HUES64 (cell line): Measurements from ENCODE around the gene SPDEF.

ENCODE experiments used
- H3K27ac ChIP-seq: 2 replicates; pipeline ENCODE4 v1.7.0; 2013; ENCODE audit warnings: low read depth, low read length, inconsistent platforms
- H3K27me3 ChIP-seq: 2 replicates; pipeline ENCODE4 v1.6.1; 2013; ENCODE audit warnings: mild to moderate bottlenecking, low read length; ENCODE audit not compliant: insufficient read depth
- H3K36me3 ChIP-seq: 2 replicates; pipeline ENCODE4 v1.6.1; 2013; ENCODE audit warnings: mild to moderate bottlenecking, low read length; ENCODE audit not compliant: insufficient read depth
- H3K4me1 ChIP-seq: 2 replicates; pipeline ENCODE4 v1.6.1; 2013; ENCODE audit warnings: mild to moderate bottlenecking, low read length, moderate library complexity; ENCODE audit not compliant: insufficient read depth
- H3K4me3 ChIP-seq: 2 replicates; pipeline ENCODE4 v1.5.1; 2013; ENCODE audit warnings: mild to moderate bottlenecking, low read length, moderate library complexity
- H3K9ac ChIP-seq: 2 replicates; pipeline ENCODE4 v1.6.1; 2013; ENCODE audit warnings: mild to moderate bottlenecking, low read depth, low read length
- H3K9me3 ChIP-seq: 2 replicates; pipeline ENCODE4 v1.6.1; 2013; ENCODE audit warnings: low read depth, low read length; ENCODE audit not compliant: insufficient read depth
- WGBS: fragments of 150-250, 120-280 bp; methylation state at CpG from one replicate; pipeline ENCODE4 v1.1.7; 2013; ENCODE audit warnings: missing lambda C conversion rate; 5-methylcytosine and 5-hydroxymethylcytosine counted together

The SPDEF gene

DNA sequence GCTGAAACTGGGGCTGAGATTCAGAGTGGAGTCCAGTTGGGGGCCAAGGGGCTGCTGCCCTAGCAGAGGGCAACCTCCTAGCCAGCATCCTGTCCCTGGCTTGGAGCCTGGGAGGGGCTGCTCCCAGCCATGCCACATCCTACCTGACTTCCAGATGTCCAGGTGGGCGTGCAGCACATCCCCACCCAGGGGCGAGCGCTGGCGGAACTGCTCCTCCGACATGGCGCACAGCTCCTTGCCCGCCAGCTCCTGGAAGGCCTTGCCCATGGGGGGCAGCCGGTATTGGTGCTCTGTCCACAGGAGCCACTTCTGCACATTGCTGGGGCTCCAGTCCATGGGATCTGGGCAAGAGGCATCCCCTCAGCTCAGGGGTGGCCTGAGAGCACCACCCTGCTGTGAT, 15.3 kb downstream of the SPDEF start:
- no peaks in the 10 kb centered on the region for H3K9me3 ChIP-seq
- H3K27me3 ChIP-seq = no peaks in the 10 kb centered on the region
- no peaks in the 10 kb centered on the region for H3K36me3 ChIP-seq
- H3K4me1 ChIP-seq = no peaks in the 10 kb centered on the region
- H3K9ac ChIP-seq = no peak overlapping the region
- 97% methylated on average over 8 of the region's 8 CpGs for WGBS
- no peak overlapping the region for H3K27ac ChIP-seq
- H3K4me3 ChIP-seq = no peak overlapping the region

DNA sequence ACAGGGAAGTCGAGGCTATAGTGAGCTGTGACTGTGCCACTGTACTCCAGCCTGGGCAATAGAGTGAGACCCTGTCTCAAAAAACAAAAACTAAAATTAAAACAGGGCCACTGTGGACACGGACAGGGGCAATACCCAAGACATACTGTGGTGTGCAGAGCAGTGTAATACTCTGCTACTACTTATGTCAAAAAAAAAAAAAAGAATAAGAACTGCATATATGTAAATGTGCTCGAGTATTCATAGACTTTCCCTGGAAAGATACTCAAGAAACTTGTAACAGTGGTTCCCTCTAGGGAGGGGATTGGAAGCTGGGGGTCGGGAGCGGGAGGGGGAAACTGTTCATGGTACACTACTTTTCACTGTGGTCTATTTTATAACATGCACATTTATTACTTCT, 15.9 kb downstream of the SPDEF start:
- no peaks in the 10 kb centered on the region for H3K36me3 ChIP-seq
- no peak overlapping the region for H3K4me3 ChIP-seq
- WGBS = 87% methylated on average over 3 of the region's 5 CpGs
- no peak overlapping the region for H3K9ac ChIP-seq
- H3K4me1 ChIP-seq = no peaks in the 10 kb centered on the region
- no peak overlapping the region for H3K27ac ChIP-seq
- H3K9me3 ChIP-seq = no peaks in the 10 kb centered on the region
- no peaks in the 10 kb centered on the region for H3K27me3 ChIP-seq

DNA sequence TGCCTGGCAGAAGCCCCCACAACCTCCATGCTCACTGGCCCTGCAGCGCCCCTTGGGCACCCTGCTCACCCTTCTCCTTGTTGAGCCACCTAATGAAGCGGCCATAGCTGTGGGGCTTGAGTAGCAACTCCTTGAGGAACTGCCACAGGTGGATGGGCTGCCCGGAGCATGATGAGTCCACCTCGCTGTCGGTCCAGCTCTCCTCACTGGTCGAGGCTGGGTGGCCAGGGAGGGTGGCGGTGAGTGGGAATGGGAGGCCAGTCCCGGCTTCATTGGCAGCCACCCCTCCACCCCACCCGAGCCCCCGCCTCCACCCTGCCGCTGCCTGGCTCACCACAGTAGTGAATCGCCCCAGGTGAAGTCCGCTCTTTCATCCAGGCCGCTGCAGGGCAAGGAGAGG, 16.9 kb downstream of the SPDEF start:
- Histone ChIP-seq H3K4me1 (no peaks in the 10 kb centered on the region), H3K9ac (no peak overlapping the region), H3K4me3 (no peak overlapping the region), H3K9me3 (no peaks in the 10 kb centered on the region), H3K36me3 (no peaks in the 10 kb centered on the region), H3K27me3 (no peaks in the 10 kb centered on the region), H3K27ac (no peak overlapping the region)
- WGBS = 86% methylated on average over 11 of the region's 14 CpGs

DNA sequence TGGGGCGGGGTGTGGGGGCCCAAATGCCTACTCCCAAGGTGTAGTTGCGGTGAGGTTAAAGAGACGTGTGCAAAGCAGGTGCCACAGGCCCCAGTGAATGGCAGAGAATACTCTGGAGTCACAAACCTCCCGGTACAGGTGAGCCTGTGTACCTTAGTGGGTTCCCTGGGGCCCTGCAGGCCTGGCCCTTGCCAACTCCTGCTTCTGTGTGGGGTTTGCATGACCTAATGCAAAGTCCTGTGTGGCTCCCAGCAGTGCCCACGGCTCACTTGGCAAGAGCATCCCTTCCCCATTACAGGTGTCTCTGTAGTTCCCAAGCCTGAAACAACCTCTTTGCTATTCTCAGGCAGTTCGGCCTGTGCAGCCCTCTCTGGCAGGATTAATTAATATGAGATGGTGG, 17.5 kb downstream of the SPDEF start:
- Histone ChIP-seq H3K4me3 (no peak overlapping the region), H3K9ac (no peak overlapping the region), H3K27me3 (no peaks in the 10 kb centered on the region), H3K27ac (no peak overlapping the region), H3K36me3 (no peaks in the 10 kb centered on the region), H3K9me3 (no peaks in the 10 kb centered on the region), H3K4me1 (no peaks in the 10 kb centered on the region)
- WGBS = 90% methylated on average over 6 of the region's 6 CpGs

DNA sequence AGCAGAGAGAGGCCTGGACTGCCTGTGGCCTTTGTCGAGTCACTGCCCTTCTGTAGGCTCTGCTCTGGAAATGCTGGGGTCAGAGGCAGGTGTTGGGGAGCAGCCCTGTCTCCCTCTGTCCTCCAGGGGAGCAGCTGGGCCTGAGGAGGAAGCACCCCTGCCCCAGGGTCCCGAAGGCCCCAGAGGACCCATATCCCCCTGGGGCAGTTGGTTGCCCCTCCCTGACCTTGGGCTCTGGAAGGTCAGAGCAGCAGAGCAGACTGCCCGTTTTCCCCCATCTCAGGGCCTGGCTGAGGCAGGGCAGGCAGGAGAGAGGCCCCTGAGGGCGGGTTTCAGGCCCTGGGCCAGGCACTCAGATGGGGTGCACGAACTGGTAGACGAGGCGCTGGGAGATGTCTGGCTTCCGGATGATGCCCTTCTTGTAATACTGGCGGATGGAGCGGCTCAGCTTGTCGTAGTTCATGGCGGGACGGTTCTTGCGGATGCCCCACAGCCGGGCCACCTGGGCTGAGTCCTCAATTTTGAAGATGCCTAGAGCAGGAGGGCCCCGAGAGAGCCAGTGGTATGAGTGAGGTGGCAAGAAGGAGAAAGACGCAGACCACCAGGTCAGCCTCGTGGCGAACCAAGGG, 18.1 kb downstream of the SPDEF start:
- H3K36me3 ChIP-seq = no peaks in the 10 kb centered on the region
- WGBS = 92% methylated on average over 19 of the region's 19 CpGs
- H3K9ac ChIP-seq = no peak overlapping the region
- no peak overlapping the region for H3K4me3 ChIP-seq
- H3K27me3 ChIP-seq = no peaks in the 10 kb centered on the region
- no peaks in the 10 kb centered on the region for H3K4me1 ChIP-seq
- no peaks in the 10 kb centered on the region for H3K9me3 ChIP-seq
- no peak overlapping the region for H3K27ac ChIP-seq

DNA sequence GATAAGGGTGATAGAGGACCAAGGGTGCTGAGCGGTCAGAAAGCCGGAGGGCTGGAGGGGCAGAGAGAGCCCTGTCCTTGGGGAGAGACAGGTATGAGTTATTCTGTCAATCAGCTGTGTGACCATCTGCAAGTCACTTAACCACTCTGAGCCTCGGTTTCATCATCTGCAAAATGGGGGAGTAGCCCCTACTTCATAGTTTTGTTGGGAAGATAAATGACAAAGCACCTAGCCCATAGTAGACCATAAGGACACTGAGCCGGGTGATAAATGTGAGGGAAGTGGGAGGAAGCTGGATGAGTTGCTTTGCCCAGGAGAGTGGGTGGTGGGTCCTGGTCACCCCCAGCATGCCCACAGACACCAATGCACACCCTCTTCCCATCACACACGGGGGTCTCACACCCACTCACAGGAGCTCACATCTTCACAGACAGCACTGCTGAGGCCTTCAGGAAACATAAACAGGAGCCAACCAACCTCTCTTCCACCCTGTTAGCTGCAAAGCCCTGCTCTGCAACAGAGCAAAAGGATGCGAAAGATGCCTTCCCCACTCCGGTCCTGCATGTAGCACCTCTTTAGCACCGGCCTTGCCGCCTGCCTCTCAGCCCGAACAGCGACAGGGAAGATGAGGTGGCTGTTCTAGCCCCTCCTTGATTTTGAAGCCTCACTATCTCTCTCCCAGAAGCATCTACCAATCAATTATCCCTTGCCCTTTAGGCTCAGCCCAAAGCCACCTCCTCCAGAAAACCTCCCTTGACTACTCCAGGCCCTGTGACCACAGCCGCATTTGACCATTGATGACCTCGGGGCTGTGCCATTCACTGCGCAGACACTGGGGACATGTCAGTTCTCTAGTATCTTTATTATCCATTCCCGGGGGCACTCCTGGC, 18.9 kb downstream of the SPDEF start:
- 89% methylated on average over 15 of the region's 15 CpGs for WGBS
- no peaks in the 10 kb centered on the region for H3K4me1 ChIP-seq
- H3K36me3 ChIP-seq = no peaks in the 10 kb centered on the region
- no peaks in the 10 kb centered on the region for H3K27me3 ChIP-seq
- H3K4me3 ChIP-seq = no peak overlapping the region
- H3K9me3 ChIP-seq = no peaks in the 10 kb centered on the region
- no peak overlapping the region for H3K9ac ChIP-seq
- H3K27ac ChIP-seq = no peak overlapping the region

DNA sequence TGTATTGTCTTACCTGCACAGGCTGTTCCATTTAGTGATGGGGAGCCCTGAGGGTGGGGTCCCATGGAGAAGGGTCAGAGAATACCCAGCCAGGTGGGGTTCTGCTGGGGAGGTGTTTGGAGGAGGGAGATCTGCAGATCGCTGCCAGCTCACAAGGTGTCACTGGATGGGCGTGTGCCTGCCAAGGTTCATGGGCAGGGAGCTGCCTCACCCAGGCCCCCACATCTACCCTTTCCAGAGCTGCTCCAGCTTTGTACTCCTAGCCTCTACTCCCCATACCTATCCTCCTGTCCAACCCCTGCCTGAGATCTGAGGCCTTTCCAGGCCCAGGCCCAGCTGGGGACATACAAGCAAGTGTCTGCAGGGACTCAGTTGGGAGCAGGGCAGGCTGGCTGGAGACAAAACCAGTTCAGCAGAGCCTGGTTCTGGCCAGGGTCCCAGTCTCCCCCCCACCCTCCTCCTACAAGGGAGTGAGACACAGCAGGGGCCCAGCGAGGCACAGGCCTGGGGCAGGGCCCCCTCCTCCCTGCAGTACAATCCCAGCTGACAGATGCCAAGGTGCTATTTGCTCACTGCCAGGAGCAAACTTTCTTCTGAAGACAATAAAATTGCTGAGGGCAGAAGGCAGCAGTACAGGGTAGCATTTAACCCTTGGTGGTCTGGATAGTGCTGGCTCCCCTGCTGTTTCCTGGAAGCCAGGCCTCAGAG, 19.7 kb downstream of the SPDEF start:
- Histone ChIP-seq H3K4me3 (no peak overlapping the region), H3K27ac (no peak overlapping the region), H3K36me3 (no peaks in the 10 kb centered on the region), H3K9me3 (no peaks in the 10 kb centered on the region), H3K9ac (no peak overlapping the region), H3K27me3 (no peaks in the 10 kb centered on the region), H3K4me1 (no peaks in the 10 kb centered on the region)
- WGBS = 83% methylated on average over 3 of the region's 3 CpGs

DNA sequence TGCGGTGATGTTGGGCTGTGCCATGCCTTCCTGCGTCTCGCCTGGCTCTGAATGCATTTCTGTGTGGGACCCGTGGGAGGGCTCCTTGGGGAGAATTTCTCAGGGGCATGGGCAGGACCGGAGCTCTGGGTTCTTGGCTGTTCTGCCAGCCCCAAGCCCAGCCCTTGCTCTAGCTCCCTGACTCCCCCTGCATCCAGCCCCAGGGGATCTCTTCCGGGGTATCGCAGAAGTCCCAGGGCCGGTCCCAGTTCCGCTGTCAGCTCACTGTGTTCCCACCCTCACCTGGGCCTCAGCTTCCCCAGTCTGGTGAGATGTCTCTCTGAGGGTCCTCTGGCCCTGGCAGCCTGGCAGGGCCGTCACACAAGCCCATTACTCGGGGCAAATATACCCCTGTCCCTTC, 20.5 kb downstream of the SPDEF start:
- 94% methylated on average over 11 of the region's 11 CpGs for WGBS
- Histone ChIP-seq H3K36me3 (no peaks in the 10 kb centered on the region), H3K4me3 (no peak overlapping the region), H3K4me1 (no peaks in the 10 kb centered on the region), H3K9me3 (no peaks in the 10 kb centered on the region), H3K9ac (no peak overlapping the region), H3K27me3 (no peaks in the 10 kb centered on the region), H3K27ac (no peak overlapping the region)

DNA sequence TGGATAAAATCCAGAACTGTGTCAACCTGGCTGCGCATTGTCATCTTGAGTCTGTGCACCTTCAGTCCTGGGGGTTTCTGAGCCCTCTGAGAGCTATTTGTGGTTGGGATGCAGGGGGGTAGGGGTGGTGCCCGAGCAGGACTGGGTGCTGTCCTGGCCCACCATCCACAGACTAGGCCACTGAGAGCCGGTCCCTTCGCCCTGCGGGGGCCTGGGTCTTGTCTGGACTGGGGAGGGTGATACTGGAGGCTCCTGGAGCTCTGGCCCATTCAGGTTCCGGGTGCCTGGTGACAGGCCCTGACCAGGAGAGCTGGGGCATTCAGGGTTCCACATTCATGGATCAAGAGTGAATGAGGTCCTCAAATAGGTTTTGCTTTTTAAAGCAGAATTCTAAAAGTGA, 20.9 kb downstream of the SPDEF start:
- H3K36me3 ChIP-seq = no peaks in the 10 kb centered on the region
- H3K9ac ChIP-seq = no peak overlapping the region
- no peaks in the 10 kb centered on the region for H3K4me1 ChIP-seq
- no peaks in the 10 kb centered on the region for H3K9me3 ChIP-seq
- WGBS = 93% methylated on average over 6 of the region's 6 CpGs
- no peak overlapping the region for H3K4me3 ChIP-seq
- no peaks in the 10 kb centered on the region for H3K27me3 ChIP-seq
- H3K27ac ChIP-seq = no peak overlapping the region

DNA sequence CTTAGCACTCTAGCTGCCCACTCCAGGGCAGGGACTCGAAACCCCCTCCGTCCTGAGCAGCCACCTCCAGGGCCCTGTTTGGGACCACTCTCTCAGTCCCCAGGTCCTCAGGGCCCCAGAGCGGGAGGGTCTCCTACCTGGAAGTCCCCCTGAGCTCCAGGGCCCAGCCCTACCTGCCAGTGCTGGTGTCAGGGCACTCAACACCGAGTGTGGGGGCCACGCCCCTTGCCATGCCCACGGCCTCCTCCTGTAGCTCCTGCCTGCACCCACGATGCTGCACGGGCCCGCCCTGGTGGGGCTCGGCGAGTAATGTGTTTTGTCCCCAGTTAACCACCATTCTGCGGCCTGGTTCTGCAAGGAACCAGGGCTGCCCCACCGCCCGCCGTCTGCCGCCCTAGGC, 21.5 kb downstream of the SPDEF start:
- 88% methylated on average over 16 of the region's 16 CpGs for WGBS
- no peak overlapping the region for H3K4me3 ChIP-seq
- no peaks in the 10 kb centered on the region for H3K27me3 ChIP-seq
- H3K36me3 ChIP-seq = no peaks in the 10 kb centered on the region
- H3K27ac ChIP-seq = no peak overlapping the region
- no peaks in the 10 kb centered on the region for H3K4me1 ChIP-seq
- H3K9me3 ChIP-seq = no peaks in the 10 kb centered on the region
- no peak overlapping the region for H3K9ac ChIP-seq

DNA sequence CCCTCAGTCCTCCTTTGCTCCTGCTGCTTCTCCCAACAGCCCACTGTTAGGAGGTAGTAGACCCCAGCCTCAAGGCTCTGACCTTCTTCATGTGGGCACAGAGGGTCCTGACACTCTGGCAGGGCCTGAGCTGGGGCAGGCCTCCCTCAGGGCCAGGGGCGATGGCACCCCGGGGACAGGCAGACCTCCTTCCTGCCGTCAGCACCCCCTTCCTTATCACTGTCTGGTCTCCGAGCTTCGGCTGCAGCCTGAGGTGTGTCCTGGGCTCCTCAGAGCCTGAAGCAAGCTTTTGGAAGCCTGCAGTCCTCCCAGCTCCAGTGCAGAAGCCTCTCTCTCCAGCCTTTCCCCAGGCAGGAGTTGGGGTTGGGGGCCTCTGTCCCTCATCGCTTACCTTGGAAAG, 22.0 kb downstream of the SPDEF start:
- Histone ChIP-seq H3K4me1 (no peaks in the 10 kb centered on the region), H3K36me3 (no peaks in the 10 kb centered on the region), H3K27ac (no peak overlapping the region), H3K9ac (no peak overlapping the region; the same call in 1 of the 2 replicates), H3K4me3 (no peak overlapping the region), H3K9me3 (no peaks in the 10 kb centered on the region), H3K27me3 (no peaks in the 10 kb centered on the region)
- 89% methylated on average over 6 of the region's 6 CpGs for WGBS
